HG03439 (cell line): ENCODE measurements around the gene PLLP.
"Not testable (repeated sequence)": the region's sequence is repeated elsewhere in the genome, so short reads cannot be mapped to it uniquely, and the experiment has no call there.

Experiments used
- ATAC-seq: cut with Tn5 transposase; IDR thresholded peaks from one replicate; pipeline ENCODE4 v1.9.1; 2021; ENCODE audit warnings: mild to moderate bottlenecking, moderate library complexity; ENCODE audit not compliant: unreplicated experiment

Gene PLLP

GRCh38 chr16:57275946-57276345 is 8.5 kb downstream of the PLLP start:
- ATAC-seq: not testable (repeated sequence)

DNA sequence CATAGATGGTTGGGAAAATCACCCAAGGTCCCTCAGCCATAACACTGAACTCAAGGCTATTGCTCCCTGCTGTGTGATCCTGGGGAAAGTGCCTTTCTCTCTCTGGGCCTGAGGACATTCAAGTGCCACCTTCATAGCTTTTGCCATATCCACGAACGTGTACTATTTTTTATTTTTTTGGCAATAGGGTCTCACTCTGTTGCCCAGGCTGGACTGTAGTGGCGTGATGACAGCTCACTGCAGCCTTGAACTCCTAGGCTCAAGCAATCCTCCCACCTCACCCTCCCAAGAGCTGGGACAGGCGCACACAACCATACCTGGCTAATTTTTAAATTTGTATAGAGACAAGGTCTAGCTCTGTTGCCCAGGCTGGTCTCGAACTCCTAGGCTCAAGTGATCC is 10.6 kb downstream of the PLLP start:
- ATAC-seq: no peak

- no peak for ATAC-seq
Observed at GRCh38 chr16:57273359-57273758, 11.1 kb downstream of the PLLP start.

DNA sequence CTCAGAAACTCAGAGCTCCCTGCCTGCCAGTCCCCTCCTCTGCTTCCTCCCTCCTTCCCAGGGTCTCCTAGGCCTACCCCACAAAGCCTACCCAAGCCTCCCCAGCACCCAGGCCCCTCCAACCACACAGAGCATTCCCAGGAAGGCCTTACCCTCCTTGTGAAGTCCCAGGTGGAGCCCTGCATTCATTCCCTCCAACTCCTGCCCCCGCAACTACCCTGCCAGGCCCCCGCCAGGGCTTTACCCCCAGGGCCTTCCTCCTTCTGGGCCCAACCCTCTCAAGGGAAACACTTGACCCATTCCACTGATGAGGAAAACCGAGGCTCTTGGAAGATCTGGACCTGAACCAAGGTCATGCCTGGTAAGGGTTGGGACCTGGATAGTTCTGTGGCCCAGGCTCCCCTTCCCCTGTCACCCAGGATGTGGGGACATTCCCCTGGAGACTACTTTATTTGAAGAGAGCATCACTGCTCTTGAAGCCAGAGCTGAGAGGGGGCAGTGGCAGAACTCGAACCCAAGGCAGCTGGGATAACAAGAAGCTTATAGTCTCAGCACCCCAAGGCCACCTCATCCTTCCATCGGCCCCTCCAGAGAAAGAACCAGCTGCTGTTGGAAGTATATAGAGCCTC is 12.5 kb downstream of the PLLP start:
- no peak for ATAC-seq

GRCh38 chr16:57271063-57271345 is 13.5 kb downstream of the PLLP start:
- ATAC-seq: no peak

GRCh38 chr16:57270221-57271062 is 14.0 kb downstream of the PLLP start:
- ATAC-seq: no peak

DNA sequence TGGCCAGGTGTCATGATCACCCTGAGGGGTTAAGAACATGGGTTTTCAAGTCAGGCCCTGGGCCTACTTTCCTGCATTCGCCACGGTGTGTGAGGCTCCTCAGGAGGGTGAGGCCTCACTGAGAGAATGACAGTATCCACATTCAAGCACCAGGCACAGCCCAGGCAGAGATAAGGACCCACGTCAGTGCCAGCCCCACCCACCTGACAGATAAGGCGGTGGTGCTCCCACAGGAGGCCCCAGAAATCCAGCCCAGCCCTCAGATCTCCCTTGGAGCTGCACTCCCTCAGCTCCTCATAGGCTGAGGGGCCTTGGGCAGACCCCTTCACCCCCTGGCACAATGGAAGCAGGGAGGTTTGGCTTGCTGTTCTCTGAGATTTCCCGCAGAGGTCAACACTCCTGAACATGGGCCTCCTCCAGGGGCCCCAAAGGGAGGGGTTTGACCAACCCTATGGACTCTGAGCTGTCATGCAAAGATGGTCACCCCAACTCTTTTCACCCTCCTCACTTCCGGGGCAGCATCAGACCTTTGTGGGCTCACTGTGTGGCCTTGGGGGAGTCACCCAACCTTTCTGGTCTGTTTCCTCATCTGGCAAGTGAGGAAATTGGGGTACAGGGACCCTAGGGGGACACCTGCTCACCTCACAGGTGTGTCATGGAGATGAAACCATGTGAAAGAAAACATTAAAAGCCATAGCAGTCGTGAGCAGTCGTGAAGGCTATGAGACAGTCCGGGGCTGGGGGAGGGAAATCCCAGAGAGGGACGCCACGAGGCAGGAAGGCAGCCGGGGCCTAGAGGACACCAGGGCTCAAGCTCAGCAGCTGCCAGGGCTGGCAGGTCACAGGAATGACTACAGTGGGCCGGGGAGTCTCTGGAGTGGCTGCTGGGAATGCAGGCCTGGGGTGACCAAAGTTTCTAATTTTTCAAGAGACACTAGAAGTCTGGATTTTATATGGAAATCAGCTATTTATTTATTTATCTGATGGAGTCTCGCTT is 15.4 kb downstream of the PLLP start:
- no peak for ATAC-seq

- ATAC-seq: not testable (repeated sequence)
Observed at GRCh38 chr16:57267343-57267742, 17.1 kb downstream of the PLLP start.

DNA sequence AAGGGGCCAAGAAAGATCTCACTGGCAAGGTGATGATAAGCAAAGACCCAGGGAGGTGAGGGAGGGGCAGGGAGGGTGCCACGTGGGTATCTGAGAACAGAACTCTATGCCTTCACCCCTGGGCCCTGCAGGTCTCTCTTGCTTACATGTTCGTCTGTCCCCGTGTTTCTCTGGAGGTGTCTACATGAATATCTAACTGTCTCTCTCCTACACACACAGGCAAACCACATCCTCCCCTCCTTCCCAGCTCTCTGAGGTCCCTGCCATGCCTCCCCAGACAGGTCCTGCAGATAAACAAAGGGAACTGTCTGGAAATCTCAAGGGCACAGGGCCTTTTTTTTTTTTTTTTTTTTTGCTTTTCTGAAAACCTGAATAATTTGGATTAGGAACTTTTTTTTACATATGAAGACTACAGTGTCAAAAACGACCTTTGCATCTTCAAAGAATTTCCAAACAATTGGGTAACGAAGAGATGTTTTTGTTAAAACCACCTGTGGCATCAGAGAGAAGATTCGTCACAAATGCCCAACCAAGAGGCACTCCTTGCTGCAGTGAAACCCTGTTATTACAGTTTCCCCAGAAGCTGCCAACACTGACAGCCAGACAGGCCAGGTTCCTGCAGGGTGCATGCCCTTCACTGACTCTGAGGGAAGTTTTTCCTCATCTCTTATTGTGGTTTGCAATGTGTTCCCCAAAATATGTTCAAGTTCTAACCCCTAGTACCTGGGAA is 17.8 kb downstream of the PLLP start:
- ATAC-seq: no peak

- no peak for ATAC-seq
Observed at GRCh38 chr16:57265850-57266530, 18.5 kb downstream of the PLLP start.

GRCh38 chr16:57264950-57265371 is 19.5 kb downstream of the PLLP start:
- ATAC-seq: no peak

- no peak for ATAC-seq
Observed at GRCh38 chr16:57264381-57264780, 20.1 kb downstream of the PLLP start.

- ATAC-seq: no peak
Observed at GRCh38 chr16:57263541-57264351, 20.7 kb downstream of the PLLP start.

- ATAC-seq: no peak
Observed at GRCh38 chr16:57262841-57263540, 21.5 kb downstream of the PLLP start.

GRCh38 chr16:57261806-57262205 is 22.7 kb downstream of the PLLP start:
- no peak for ATAC-seq

DNA sequence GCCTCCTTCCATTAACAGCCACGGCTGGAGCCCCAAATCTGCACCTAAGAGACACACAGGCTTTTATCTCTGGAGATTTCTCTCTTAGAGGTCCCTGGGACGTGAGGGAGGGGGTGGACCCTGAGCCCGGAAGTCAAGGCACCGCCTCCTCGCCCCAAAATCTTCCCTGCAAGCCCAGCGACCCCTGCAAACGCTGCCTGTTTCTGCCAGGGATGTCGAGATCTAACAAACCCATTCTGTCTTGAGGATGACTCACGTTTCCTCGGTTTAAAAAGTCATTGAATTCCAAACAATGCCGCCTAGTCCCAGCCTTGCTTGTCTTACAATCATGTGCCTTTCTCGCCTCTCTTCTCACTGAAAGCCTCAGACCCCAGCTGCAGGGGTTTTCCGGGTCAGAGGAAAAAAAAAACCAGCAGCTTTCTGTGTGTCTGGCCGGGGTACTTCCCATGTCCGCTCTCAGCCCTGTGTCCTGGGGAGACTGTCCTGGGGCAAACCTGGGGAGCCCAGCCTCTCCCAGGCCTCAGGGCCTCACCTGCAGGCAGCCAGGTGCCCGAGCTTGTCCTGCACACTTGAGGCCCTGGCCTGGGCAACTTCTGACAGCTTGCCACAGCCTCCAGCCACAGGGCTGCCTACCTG is 24.1 kb downstream of the PLLP start:
- no peak for ATAC-seq

- no peak for ATAC-seq
Observed at GRCh38 chr16:57258910-57259475, 25.5 kb downstream of the PLLP start.
